ENCODE data around the gene SLC10A7. TPM values are rescaled to one million over a fixed set of nuclear protein-coding genes. Genes with fewer than 3 reads are reported as not detected.

SLC10A7 gene
- total and polyA plus RNA-seq, 2 experiments from 2014 or later: 8.3 to 21.2 TPM

GRCh38 chr4:146513548-146513947 is 8.2 kb downstream of the SLC10A7 start:
- H3K9me2 ChIP-seq (replicated peaks; ENCODE audit: insufficient read depth): no peaks in the 10 kb centered on the region
- H3K9me3 ChIP-seq (ENCODE audit: low read depth): no peaks in the 10 kb centered on the region
- 89% methylated on average over 1 of the region's 1 CpG for WGBS (ENCODE audit: low lambda C conversion rate, missing lambda C conversion rate)
- no peak overlapping the region for H3K4me2 ChIP-seq
- TF ChIP-seq EZH2phosphoT487 (IDR thresholded peaks at IDR 0.05; ENCODE audit: low read depth, severe bottlenecking, unreplicated experiment) (no peak), CTCF (IDR thresholded peaks at IDR 0.05; ENCODE audit: poor library complexity) (no peak), EZH2 (IDR thresholded peaks at IDR 0.05; ENCODE audit: borderline replicate concordance) (no peak)
- H3K27me3 ChIP-seq: no peaks in the 10 kb centered on the region
- DNase-seq (ENCODE audit: low spot score): no peak
- no peak overlapping the region for H3K27ac ChIP-seq
- H4K20me1 ChIP-seq (ENCODE audit: insufficient read depth, poor library complexity, severe bottlenecking): no peaks in the 10 kb centered on the region
- peaks cover 13% of the 10 kb centered on the region for H3K79me2 ChIP-seq
- H3K4me1 ChIP-seq (ENCODE audit: insufficient read depth): no peaks in the 10 kb centered on the region
- H3K4me3 ChIP-seq: no peak overlapping the region
- H2AFZ ChIP-seq: no peak overlapping the region
- H3K36me3 ChIP-seq (replicated peaks; ENCODE audit: insufficient read depth, low read depth): no peaks in the 10 kb centered on the region

- no peaks in the 10 kb centered on the region for H3K27me3 ChIP-seq
- WGBS (ENCODE audit: low lambda C conversion rate, missing lambda C conversion rate): 84% methylated on average over 3 of the region's 3 CpGs
- H3K9me2 ChIP-seq (replicated peaks; ENCODE audit: insufficient read depth): no peaks in the 10 kb centered on the region
- no peaks in the 10 kb centered on the region for H3K36me3 ChIP-seq (replicated peaks; ENCODE audit: insufficient read depth, low read depth)
- H2AFZ ChIP-seq: no peak overlapping the region
- H3K4me2 ChIP-seq: no peak overlapping the region
- no peak for DNase-seq (ENCODE audit: low spot score)
- no peaks in the 10 kb centered on the region for H3K79me2 ChIP-seq
- TF ChIP-seq CTCF (IDR thresholded peaks at IDR 0.05; ENCODE audit: poor library complexity) (no peak), EZH2phosphoT487 (IDR thresholded peaks at IDR 0.05; ENCODE audit: low read depth, severe bottlenecking, unreplicated experiment) (no peak), EZH2 (IDR thresholded peaks at IDR 0.05; ENCODE audit: borderline replicate concordance) (no peak)
- no peaks in the 10 kb centered on the region for H3K9me3 ChIP-seq (ENCODE audit: low read depth)
- no peak overlapping the region for H3K4me3 ChIP-seq
- H3K4me1 ChIP-seq (ENCODE audit: insufficient read depth): no peaks in the 10 kb centered on the region
- no peaks in the 10 kb centered on the region for H4K20me1 ChIP-seq (ENCODE audit: insufficient read depth, poor library complexity, severe bottlenecking)
- no peak overlapping the region for H3K27ac ChIP-seq
Observed at GRCh38 chr4:146511381-146511780, 10.4 kb downstream of the SLC10A7 start.

- Histone ChIP-seq H3K36me3 (replicated peaks; ENCODE audit: insufficient read depth, low read depth) (no peaks in the 10 kb centered on the region), H4K20me1 (ENCODE audit: insufficient read depth, poor library complexity, severe bottlenecking) (no peaks in the 10 kb centered on the region), H3K4me3 (no peak overlapping the region), H3K9me2 (replicated peaks; ENCODE audit: insufficient read depth) (no peaks in the 10 kb centered on the region), H3K79me2 (no peaks in the 10 kb centered on the region), H3K27ac (no peak overlapping the region), H2AFZ (no peak overlapping the region), H3K4me1 (ENCODE audit: insufficient read depth) (no peaks in the 10 kb centered on the region), H3K4me2 (no peak overlapping the region), H3K27me3 (no peaks in the 10 kb centered on the region), H3K9me3 (ENCODE audit: low read depth) (no peaks in the 10 kb centered on the region)
- TF ChIP-seq EZH2phosphoT487 (IDR thresholded peaks at IDR 0.05; ENCODE audit: low read depth, severe bottlenecking, unreplicated experiment) (no peak), EZH2 (IDR thresholded peaks at IDR 0.05; ENCODE audit: borderline replicate concordance) (no peak), CTCF (IDR thresholded peaks at IDR 0.05; ENCODE audit: poor library complexity) (no peak)
- WGBS (ENCODE audit: low lambda C conversion rate, missing lambda C conversion rate): 43% methylated on average over 3 of the region's 3 CpGs
- no peak for DNase-seq (ENCODE audit: low spot score)
Observed at GRCh38 chr4:146510942-146511341, 10.8 kb downstream of the SLC10A7 start.
